HG03025 (cell line): ENCODE data around the gene PJA1.

Experiments used
- ATAC-seq: cut with Tn5 transposase; IDR thresholded peaks from one replicate; pipeline ENCODE4 v1.9.1; 2021; ENCODE audit warnings: mild to moderate bottlenecking, moderate library complexity; ENCODE audit not compliant: unreplicated experiment, low FRiP score

PJA1 gene

GRCh38 chrX:69119122-69119521 lies 46.1 kb downstream of the PJA1 start:
- no peak for ATAC-seq

- no peak for ATAC-seq
Measured at GRCh38 chrX:69117876-69118526, 47.3 kb downstream of the PJA1 start.

GRCh38 chrX:69116077-69116476 lies 49.2 kb downstream of the PJA1 start:
- ATAC-seq, result no peak

- ATAC-seq, result no peak
Measured at GRCh38 chrX:69113723-69114122, 51.5 kb downstream of the PJA1 start.
